Measurements from ENCODE around the gene FOXI1. TPM values are rescaled to one million over a fixed set of nuclear protein-coding genes. Genes with fewer than 3 reads are reported as not detected.

The FOXI1 gene
- total and polyA plus RNA-seq, 12 donors = not detected

GRCh38 chr5:170100066-170100943 is 5.4 kb upstream of the FOXI1 start:
- Histone ChIP-seq H3K27ac (no peak overlapping the region), H3K27me3 (peaks cover 0 to 5% (median 0%) of the 10 kb centered on the region in 7 donors), H3K9me3 (peaks cover 0 to 10% (median 0%) of the 10 kb centered on the region in 11 donors), H3K36me3 (no peaks in the 10 kb centered on the region), H3K4me3 (no peak overlapping the region), H3K4me1 (peaks cover 0 to 37% (median 0%) of the 10 kb centered on the region in 9 donors)
- intact Hi-C loops (cut with DNase I) = loop anchor here in 9 of 10 donors (1.0 to 10.0 kb wide), 10 partner anchors 82 to 324 kb away; no protein-coding TSS in a partner anchor
- TF ChIP-seq, protein P1, sequence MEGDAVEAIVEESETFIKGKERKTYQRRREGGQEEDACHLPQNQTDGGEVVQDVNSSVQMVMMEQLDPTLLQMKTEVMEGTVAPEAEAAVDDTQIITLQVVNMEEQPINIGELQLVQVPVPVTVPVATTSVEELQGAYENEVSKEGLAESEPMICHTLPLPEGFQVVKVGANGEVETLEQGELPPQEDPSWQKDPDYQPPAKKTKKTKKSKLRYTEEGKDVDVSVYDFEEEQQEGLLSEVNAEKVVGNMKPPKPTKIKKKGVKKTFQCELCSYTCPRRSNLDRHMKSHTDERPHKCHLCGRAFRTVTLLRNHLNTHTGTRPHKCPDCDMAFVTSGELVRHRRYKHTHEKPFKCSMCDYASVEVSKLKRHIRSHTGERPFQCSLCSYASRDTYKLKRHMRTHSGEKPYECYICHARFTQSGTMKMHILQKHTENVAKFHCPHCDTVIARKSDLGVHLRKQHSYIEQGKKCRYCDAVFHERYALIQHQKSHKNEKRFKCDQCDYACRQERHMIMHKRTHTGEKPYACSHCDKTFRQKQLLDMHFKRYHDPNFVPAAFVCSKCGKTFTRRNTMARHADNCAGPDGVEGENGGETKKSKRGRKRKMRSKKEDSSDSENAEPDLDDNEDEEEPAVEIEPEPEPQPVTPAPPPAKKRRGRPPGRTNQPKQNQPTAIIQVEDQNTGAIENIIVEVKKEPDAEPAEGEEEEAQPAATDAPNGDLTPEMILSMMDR (IDR thresholded peaks at IDR 0.05) = peak; percentile 37 to 76 (median 69)
- ATAC-seq (peak in 7 of 8 donors; percentile 60 to 76 (median 68)), DNase-seq (peak; percentile 62 to 77)
- WGBS, 2 donors = 30 to 33% methylated on average over 13 of the region's 13 CpGs

DNA sequence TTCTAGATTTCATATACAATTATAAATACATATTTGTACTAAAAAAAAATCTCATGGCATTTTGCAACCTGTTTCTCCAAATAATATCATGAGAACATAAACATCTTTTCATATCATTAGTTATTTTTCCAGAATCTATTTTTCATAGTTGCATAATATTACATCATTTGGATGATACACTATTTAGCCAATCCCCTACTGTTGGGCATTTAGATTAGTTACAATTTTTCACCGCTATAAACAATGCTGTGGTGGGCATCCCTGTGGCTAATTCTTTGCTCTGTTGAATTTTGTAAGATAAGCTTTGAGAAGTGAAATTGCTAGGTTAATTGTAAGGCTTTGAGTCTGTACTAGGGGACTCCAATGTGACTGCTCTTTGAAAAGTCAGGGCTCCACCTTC is 2.2 kb upstream of the FOXI1 start:
- DNase-seq (no peak), ATAC-seq (no peak)
- Histone ChIP-seq H3K36me3 (no peaks in the 10 kb centered on the region), H3K4me3 (no peak overlapping the region), H3K27me3 (peaks cover 0 to 5% (median 0%) of the 10 kb centered on the region in 7 donors), H3K9me3 (peaks cover 0 to 9% (median 0%) of the 10 kb centered on the region in 11 donors), H3K4me1 (peaks cover 0 to 7% (median 0%) of the 10 kb centered on the region in 9 donors), H3K27ac (no peak overlapping the region)
- TF ChIP-seq, protein P1 (IDR thresholded peaks at IDR 0.05) = no peak
- intact Hi-C loops (cut with DNase I) = loop anchor here in 6 of 10 donors (5.0 to 10.0 kb wide), 4 partner anchors 79 to 321 kb away; no protein-coding TSS in a partner anchor
- WGBS, 2 donors = 97 to 100% methylated on average over 1 of the region's 1 CpG

DNA sequence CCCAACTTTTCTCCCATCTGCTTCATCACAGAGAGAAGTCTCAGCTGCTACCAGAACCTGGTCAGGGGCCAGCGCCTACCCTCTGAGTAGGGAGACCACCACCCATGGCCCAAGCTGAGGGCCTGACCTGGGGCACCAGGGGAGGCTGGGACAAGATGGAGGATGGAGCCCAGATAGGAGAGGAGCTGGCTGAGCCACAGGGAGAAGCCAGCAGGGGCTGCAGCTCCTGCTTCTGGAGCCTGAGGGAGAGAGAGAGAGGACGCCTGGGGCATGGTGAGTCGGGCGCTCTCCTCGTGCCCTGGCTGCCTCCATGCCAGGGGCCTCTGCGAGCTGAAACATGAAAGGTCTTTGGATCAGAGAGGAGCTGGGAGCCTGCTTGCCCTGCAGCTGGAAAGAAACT is 1.4 kb upstream of the FOXI1 start:
- Histone ChIP-seq H3K27ac (no peak overlapping the region), H3K4me1 (peaks cover 0 to 7% (median 0%) of the 10 kb centered on the region in 9 donors), H3K9me3 (peaks cover 0 to 2% (median 0%) of the 10 kb centered on the region in 11 donors), H3K36me3 (no peaks in the 10 kb centered on the region), H3K4me3 (no peak overlapping the region), H3K27me3 (peaks cover 0 to 5% (median 0%) of the 10 kb centered on the region in 7 donors)
- ATAC-seq = no peak
- intact Hi-C loops (cut with DNase I) = loop anchor here in 6 of 10 donors (5.0 to 10.0 kb wide), 4 partner anchors 78 to 321 kb away; no protein-coding TSS in a partner anchor
- DNase-seq = no peak
- WGBS, 2 donors = 91 to 95% methylated on average over 6 of the region's 6 CpGs
- TF ChIP-seq, protein P1 (IDR thresholded peaks at IDR 0.05) = no peak

- intact Hi-C loops (cut with DNase I) = loop anchor here in 6 of 10 donors (5.0 to 10.0 kb wide), 4 partner anchors 78 to 320 kb away; no protein-coding TSS in a partner anchor
These were observed 987 bp upstream of the FOXI1 start for GRCh38 chr5:170104710-170105109.

More at GRCh38 chr5:170104710-170105109, 987 bp upstream of the FOXI1 start:
- H3K36me3 ChIP-seq = no peaks in the 10 kb centered on the region
- H3K27ac ChIP-seq = no peak overlapping the region
- H3K9me3 ChIP-seq = no peaks in the 10 kb centered on the region
- ATAC-seq = no peak
- no peak overlapping the region for H3K4me3 ChIP-seq
- TF ChIP-seq, protein P1 (IDR thresholded peaks at IDR 0.05) = no peak
- no peak for DNase-seq
- peaks cover 0 to 5% (median 0%) of the 10 kb centered on the region in 7 donors for H3K27me3 ChIP-seq
- WGBS, 2 donors = 92 to 94% methylated on average over 26 of the region's 26 CpGs
- peaks cover 0 to 7% (median 0%) of the 10 kb centered on the region in 9 donors for H3K4me1 ChIP-seq
